NCI-H128 (cell line): ENCODE measurements around the gene GDA.
A peak's percentile ranks its signal among the peaks of the same experiment; 100 is the strongest.
"Not testable (repeated sequence)": the region's sequence is repeated elsewhere in the genome, so short reads cannot be mapped to it uniquely, and the experiment has no call there.

Source experiments
- DNase-seq: peaks from one replicate; lab custom pipeline; 2025; ENCODE audit not compliant: unreplicated experiment; lab: John Stamatoyannopoulos, UW

Gene GDA

GRCh38 chr9:72274916-72275315, 125.7 kb downstream of the GDA start:
- DNase-seq, result no peak

- DNase-seq, result no peak
Measured at GRCh38 chr9:72276429-72276828, 127.2 kb downstream of the GDA start.

- no peak for DNase-seq
Measured at GRCh38 chr9:72278959-72279358, 129.7 kb downstream of the GDA start.

GRCh38 chr9:72280913-72281500, 131.8 kb downstream of the GDA start:
- peak; percentile 12 for DNase-seq

- DNase-seq, result no peak
Measured at GRCh38 chr9:72289401-72289800, 140.2 kb downstream of the GDA start.

GRCh38 chr9:72290311-72290710, 141.1 kb downstream of the GDA start:
- no peak for DNase-seq

- DNase-seq, result not testable (repeated sequence)
Measured at GRCh38 chr9:72291576-72291975, 142.3 kb downstream of the GDA start.

- no peak for DNase-seq
Measured at GRCh38 chr9:72292256-72292682, 143.0 kb downstream of the GDA start.

GRCh38 chr9:72292874-72293607, 143.8 kb downstream of the GDA start:
- DNase-seq, result peak; percentile 13

GRCh38 chr9:72294936-72295335, 145.7 kb downstream of the GDA start:
- DNase-seq, result no peak

GRCh38 chr9:72297516-72297915, 148.3 kb downstream of the GDA start:
- DNase-seq, result no peak

GRCh38 chr9:72299017-72299603, 149.9 kb downstream of the GDA start:
- DNase-seq, result no peak

GRCh38 chr9:72300873-72301272, 151.6 kb downstream of the GDA start:
- DNase-seq, result no peak
